Aorta (tissue), 5 donors: ENCODE measurements around the gene CPTP. TPM values are rescaled to one million over a fixed set of nuclear protein-coding genes. Genes with fewer than 3 reads are reported as not detected.

ENCODE experiments used
- ATAC-seq: fragments of 200-7000 bp; cut with Tn5 transposase; one replicate; pipeline ENCODE4 v1.9.1; 2022; ENCODE audit warnings: moderate library complexity; ENCODE audit not compliant: low FRiP score
- DNase-seq, 2 donors: peaks; one replicate each; pipeline ENCODE4 v3.0.0-alpha.2; 2020
- H3K27ac ChIP-seq, 2 donors: one replicate each; pipeline ENCODE4 v1.5.1; 2013; ENCODE audit warnings: low read length in 2 of 2, mild to moderate bottlenecking in 2 of 2, moderate library complexity in 2 of 2, control low read depth in 1 of 2, inconsistent platforms in 1 of 2, low read depth in 1 of 2
- H3K27me3 ChIP-seq, 2 donors: one replicate each; pipeline ENCODE4 v1.6.1; 2013; ENCODE audit warnings: control low read depth in 1 of 2, low read length in 1 of 2, mild to moderate bottlenecking in 1 of 2, moderate library complexity in 1 of 2; ENCODE audit not compliant: insufficient read depth in 2 of 2, control insufficient read depth in 1 of 2
- H3K36me3 ChIP-seq, 2 donors: one replicate each; pipeline ENCODE4 v1.6.1; 2013; ENCODE audit warnings: control low read depth in 1 of 2, low read length in 1 of 2, mild to moderate bottlenecking in 1 of 2; ENCODE audit not compliant: insufficient read depth in 2 of 2, control insufficient read depth in 1 of 2
- H3K4me1 ChIP-seq, 2 donors: one replicate each; pipeline ENCODE4 v1.6.1; 2013; ENCODE audit warnings: low read length in 2 of 2, control low read depth in 1 of 2, mild to moderate bottlenecking in 1 of 2, moderate library complexity in 1 of 2; ENCODE audit not compliant: insufficient read depth in 2 of 2, control insufficient read depth in 1 of 2
- H3K4me3 ChIP-seq, 2 donors: one replicate each; pipeline ENCODE4 v1.5.1; 2013; ENCODE audit warnings: low read length in 2 of 2, control low read depth in 1 of 2, mild to moderate bottlenecking in 1 of 2
- H3K9me3 ChIP-seq: one replicate; pipeline ENCODE4 v1.6.1; 2013; ENCODE audit warnings: mild to moderate bottlenecking, low read length; ENCODE audit not compliant: control insufficient read depth
- WGBS, 2 donors: extraction: QIAGEN DNeasy Blood & Tissue Kit; methylation state at CpG; one replicate each; pipeline ENCODE4 v1.1.7; 2013; 5-methylcytosine and 5-hydroxymethylcytosine counted together
- intact Hi-C, 2 donors: fragments of 100-400 bp; cut with DNase I; formaldehyde crosslinking; loops; one replicate each; pipeline versions ENCODE4 v1.14.2 to v1.15.0; 2022
- polyA plus RNA-seq, 2 donors: library from polyadenylated mRNA; stranded (reverse); fragments of 200-250 nt; gene quantifications; one replicate each; pipeline ENCODE4 v1.2.3, GENCODE V29; 2013
- total RNA-seq, 2 donors: library from RNA; stranded (reverse); fragmentation: NEBNext Ultra II Directional; extraction: Animal tissue kit (Norgen Biotek cat#: 25700); gene quantifications; one replicate each; pipeline ENCODE4 v1.2.1, GENCODE V29; 2021
- donor health status: healthy with polysubstance abuse.
- donor health status: Bipolar disorder and iron deficiency.
- donor health status: DM: no; HTN: no; CAD: no.
- donor health status: DM: no; HTN: no; CAD: no.
- donor health status: DM: yes; HTN: yes; CAD: no.

Gene CPTP
- total and polyA plus RNA-seq, 4 donors: 12.9 to 16.4 (median 14.4) TPM

- ATAC-seq: no peak
- peak overlapping the region; percentile 51 to 55 for H3K4me3 ChIP-seq
- H3K9me3 ChIP-seq: no peaks in the 10 kb centered on the region
- H3K36me3 ChIP-seq: no peaks in the 10 kb centered on the region
- peak in 1 of 2 donors; percentile 66 for DNase-seq
- intact Hi-C loops: loop anchor here in 1 of 2 donors (1.0 kb wide), 1 partner anchor 66 kb away; the partner anchor contains the start of gene AURKAIP1
- 0 to 1% methylated on average over 28 to 66 of the region's 66 CpGs for WGBS, 2 donors
- peak overlapping the region in 1 of 2 donors; percentile 49 for H3K27ac ChIP-seq
- H3K27me3 ChIP-seq: no peaks in the 10 kb centered on the region
- H3K4me1 ChIP-seq: no peaks in the 10 kb centered on the region
Measured at GRCh38 chr1:1308756-1309250, 15.8 kb upstream of the CPTP start.

DNA sequence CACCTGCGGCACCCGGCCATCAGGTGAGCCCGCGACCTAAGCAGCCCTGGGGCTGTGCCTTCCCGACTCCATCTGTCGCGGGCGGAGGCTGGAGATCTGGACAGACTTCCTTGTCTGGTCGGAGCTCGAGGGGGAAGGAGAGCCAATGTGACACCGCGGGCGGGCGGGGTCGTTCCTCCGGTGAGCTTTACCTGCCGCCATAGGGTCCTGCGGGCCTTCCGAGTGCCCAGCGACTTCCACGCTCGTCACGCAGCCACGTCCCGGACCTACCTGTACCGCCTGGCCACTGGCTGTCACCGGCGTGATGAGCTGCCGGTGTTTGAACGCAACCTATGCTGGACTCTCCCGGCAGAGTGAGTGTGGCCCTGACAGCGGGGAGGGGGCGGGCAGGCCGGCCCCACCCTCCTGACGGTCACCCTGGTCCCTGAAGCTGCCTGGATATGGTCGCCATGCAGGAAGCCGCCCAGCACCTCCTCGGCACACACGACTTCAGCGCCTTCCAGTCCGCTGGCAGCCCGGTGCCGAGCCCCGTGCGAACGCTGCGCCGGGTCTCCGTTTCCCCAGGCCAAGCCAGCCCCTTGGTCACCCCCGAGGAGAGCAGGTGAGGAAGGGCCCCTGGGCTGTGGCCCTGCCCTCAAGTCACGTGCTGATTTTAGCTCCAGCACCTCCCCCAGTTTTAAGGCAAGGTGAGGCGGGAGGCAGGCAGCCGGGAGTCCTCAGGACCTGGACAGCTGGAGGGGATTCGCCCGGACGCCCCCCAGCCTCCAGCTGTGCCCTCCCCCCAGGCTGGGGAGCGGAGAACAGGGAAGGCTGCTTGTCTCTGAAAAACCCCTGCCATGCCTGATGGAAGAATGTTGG is 15.1 kb upstream of the CPTP start:
- ATAC-seq (no peak), DNase-seq (no peak)
- Histone ChIP-seq H3K27ac (no peak overlapping the region), H3K4me1 (no peaks in the 10 kb centered on the region), H3K4me3 (peak overlapping the region; percentile 51 to 55), H3K9me3 (no peaks in the 10 kb centered on the region), H3K27me3 (no peaks in the 10 kb centered on the region), H3K36me3 (no peaks in the 10 kb centered on the region)
- intact Hi-C loops: no loop called here
- 33 to 37% methylated on average over 53 to 57 of the region's 57 CpGs for WGBS, 2 donors

GRCh38 chr1:1310109-1310385 is 14.6 kb upstream of the CPTP start:
- intact Hi-C loops: no loop called here
- Histone ChIP-seq H3K27ac (no peak overlapping the region), H3K4me1 (no peaks in the 10 kb centered on the region), H3K9me3 (no peaks in the 10 kb centered on the region), H3K27me3 (no peaks in the 10 kb centered on the region), H3K36me3 (no peaks in the 10 kb centered on the region), H3K4me3 (no peak overlapping the region)
- 64 to 74% methylated on average over 3 of the region's 3 CpGs for WGBS, 2 donors
- no peak for ATAC-seq
- no peak for DNase-seq

GRCh38 chr1:1310476-1311053 is 14.0 kb upstream of the CPTP start:
- H3K27me3 ChIP-seq: no peaks in the 10 kb centered on the region
- no peaks in the 10 kb centered on the region for H3K9me3 ChIP-seq
- intact Hi-C loops: no loop called here
- DNase-seq (no peak), ATAC-seq (no peak)
- 83 to 86% methylated on average over 21 of the region's 21 CpGs for WGBS, 2 donors
- H3K36me3 ChIP-seq: no peaks in the 10 kb centered on the region
- no peaks in the 10 kb centered on the region for H3K4me1 ChIP-seq
- H3K4me3 ChIP-seq: no peak overlapping the region
- H3K27ac ChIP-seq: no peak overlapping the region

DNA sequence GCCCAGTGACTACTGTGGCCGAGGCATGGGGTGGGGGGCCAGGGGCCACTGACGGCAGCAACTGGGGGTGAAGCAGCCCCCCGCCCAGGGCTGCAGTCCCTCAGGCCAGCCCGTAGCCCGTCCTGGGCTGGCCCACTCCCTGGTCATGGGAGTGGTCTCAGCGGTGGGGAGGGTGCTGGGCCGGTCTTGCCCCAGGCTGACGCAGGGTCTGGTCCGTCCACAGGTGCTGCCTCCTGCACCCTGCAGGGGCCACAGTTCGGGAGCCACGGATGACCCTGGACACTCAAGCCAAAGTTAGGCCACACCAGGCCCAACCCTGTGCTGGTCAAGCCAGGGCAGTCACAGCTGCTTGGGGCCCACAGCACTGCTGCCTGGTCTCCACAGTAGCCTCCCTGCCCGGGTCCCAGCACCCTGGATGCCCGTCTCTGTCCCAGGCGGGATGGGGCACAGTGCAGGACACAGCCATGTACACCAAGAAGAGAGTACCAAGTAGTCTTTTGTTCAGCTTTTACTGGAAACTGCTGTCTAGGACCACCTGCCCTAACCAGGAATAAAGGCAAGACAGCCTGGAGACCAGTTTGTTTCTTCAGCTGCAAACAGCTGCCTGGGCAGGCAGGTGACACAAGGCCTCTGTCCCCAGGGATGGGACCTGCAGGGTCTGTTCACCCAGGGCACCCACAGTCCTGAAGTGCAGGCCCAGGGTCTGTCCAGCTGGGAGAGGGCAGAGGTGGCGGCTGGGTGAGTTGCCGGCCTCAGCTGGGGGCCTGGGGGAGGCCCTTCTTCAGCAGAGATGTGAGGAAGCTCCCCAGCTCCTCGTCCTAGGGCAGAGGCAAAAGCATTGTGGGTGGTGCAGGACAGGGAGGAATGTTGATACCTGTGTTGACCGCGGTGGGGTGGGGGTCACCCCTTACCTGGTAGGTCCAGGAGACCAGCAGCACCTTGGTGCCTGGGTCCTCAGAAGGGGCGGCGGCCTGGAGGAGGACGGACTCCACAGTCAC is 13.2 kb upstream of the CPTP start:
- no peak overlapping the region for H3K4me3 ChIP-seq
- ATAC-seq (no peak), DNase-seq (no peak)
- intact Hi-C loops: no loop called here
- H3K27me3 ChIP-seq: no peaks in the 10 kb centered on the region
- H3K27ac ChIP-seq: no peak overlapping the region
- H3K9me3 ChIP-seq: no peaks in the 10 kb centered on the region
- H3K4me1 ChIP-seq: no peaks in the 10 kb centered on the region
- no peaks in the 10 kb centered on the region for H3K36me3 ChIP-seq
- WGBS, 2 donors: 78 to 82% methylated on average over 22 of the region's 22 CpGs

GRCh38 chr1:1312450-1313314 is 11.9 kb upstream of the CPTP start:
- H3K27me3 ChIP-seq: no peaks in the 10 kb centered on the region
- intact Hi-C loops: no loop called here
- 88 to 91% methylated on average over 49 of the region's 49 CpGs for WGBS, 2 donors
- no peak for DNase-seq
- no peaks in the 10 kb centered on the region for H3K36me3 ChIP-seq
- H3K9me3 ChIP-seq: no peaks in the 10 kb centered on the region
- H3K4me1 ChIP-seq: no peaks in the 10 kb centered on the region
- H3K27ac ChIP-seq: no peak overlapping the region
- no peak overlapping the region for H3K4me3 ChIP-seq
- no peak for ATAC-seq

GRCh38 chr1:1313500-1314236 is 10.9 kb upstream of the CPTP start:
- Histone ChIP-seq H3K4me3 (no peak overlapping the region), H3K27me3 (no peaks in the 10 kb centered on the region), H3K9me3 (no peaks in the 10 kb centered on the region), H3K27ac (no peak overlapping the region), H3K36me3 (no peaks in the 10 kb centered on the region), H3K4me1 (no peaks in the 10 kb centered on the region)
- DNase-seq: no peak
- ATAC-seq: no peak
- 82 to 84% methylated on average over 37 of the region's 37 CpGs for WGBS, 2 donors
- intact Hi-C loops: no loop called here
